HEK293T (cell line): ENCODE results near the gene CUEDC1.

ENCODE experiments used
- CTCF ChIA-PET: fragments of 350-600 bp; formaldehyde crosslinking; extraction: SDS; loops from one replicate; lab custom pipeline; 2021; ENCODE audit warnings: antibody characterized with exemption, inconsistent platforms; lab: Yijun Ruan, JAX
- POLR2A ChIA-PET: fragments of 350-600 bp; formaldehyde crosslinking; extraction: SDS; loops from one replicate; lab custom pipeline; 2020; ENCODE audit warnings: antibody characterized with exemption, inconsistent platforms; lab: Yijun Ruan, JAX
- DNase-seq: peaks from one replicate; pipeline ENCODE4 v3.0.0; 2012; ENCODE audit warnings: mixed read lengths; ENCODE audit errors: extremely low spot score
- ARNT ChIP-seq: fragments of 450-650 bp; IDR thresholded peaks from 2 replicates; pipeline ENCODE4 v1.6.1; 2017; ENCODE audit warnings: mild to moderate bottlenecking
- BHLHE40 ChIP-seq: fragments of 450-650 bp; IDR thresholded peaks from 2 replicates; pipeline ENCODE4 v1.6.1; 2016; ENCODE audit warnings: mild to moderate bottlenecking, moderate library complexity, borderline replicate concordance
- CTBP1 ChIP-seq: fragments of 450-650 bp; IDR thresholded peaks from 2 replicates; pipeline ENCODE4 v1.6.1; 2016; ENCODE audit warnings: borderline replicate concordance
- ELF4 ChIP-seq: fragments of 450-650 bp; IDR thresholded peaks from 2 replicates; pipeline ENCODE4 v1.6.1; 2017; ENCODE audit warnings: antibody characterized with exemption
- FOXA1 ChIP-seq: fragments of 450-650 bp; IDR thresholded peaks from 2 replicates; pipeline ENCODE4 v1.6.1; 2016; ENCODE audit warnings: mild to moderate bottlenecking
- FOXK2 ChIP-seq: fragments of 450-650 bp; IDR thresholded peaks from 2 replicates; pipeline ENCODE4 v1.6.1; 2016; ENCODE audit warnings: mild to moderate bottlenecking
- FOXM1 ChIP-seq: fragments of 450-650 bp; IDR thresholded peaks from 2 replicates; pipeline ENCODE4 v1.6.1; 2017; ENCODE audit warnings: mild to moderate bottlenecking, borderline replicate concordance
- HDGF ChIP-seq: fragments of 450-650 bp; IDR thresholded peaks from 2 replicates; pipeline ENCODE4 v1.6.1; 2017; ENCODE audit warnings: antibody characterized with exemption, borderline replicate concordance
- L3MBTL2 ChIP-seq: fragments of 450-650 bp; conservative IDR thresholded peaks from 2 replicates; pipeline ENCODE4 v1.6.1; 2016; ENCODE audit warnings: mild to moderate bottlenecking
- LEF1 ChIP-seq: fragments of 450-650 bp; IDR thresholded peaks from 2 replicates; pipeline ENCODE4 v1.6.1; 2017; ENCODE audit warnings: mild to moderate bottlenecking, borderline replicate concordance
- NFRKB ChIP-seq: fragments of 450-650 bp; IDR thresholded peaks from 2 replicates; pipeline ENCODE4 v1.6.1; 2016; ENCODE audit warnings: mild to moderate bottlenecking, moderate library complexity
- PKNOX1 ChIP-seq: fragments of 450-650 bp; IDR thresholded peaks from 2 replicates; pipeline ENCODE4 v1.6.1; 2016
- SP1 ChIP-seq: fragments of 450-650 bp; IDR thresholded peaks from 2 replicates; pipeline ENCODE4 v1.6.1; 2017
- SUZ12 ChIP-seq: fragments of 450-650 bp; IDR thresholded peaks from 2 replicates; pipeline ENCODE4 v1.6.1; 2016; ENCODE audit warnings: mild to moderate bottlenecking
- TARDBP ChIP-seq: fragments of 450-650 bp; IDR thresholded peaks from 2 replicates; pipeline ENCODE4 v1.6.1; 2016
- ZNF384 ChIP-seq: fragments of 450-650 bp; IDR thresholded peaks from 2 replicates; pipeline ENCODE4 v1.6.1; 2016

The CUEDC1 gene

GRCh38 chr17:57835333-57835900 is 119.8 kb downstream of the CUEDC1 start:
- ChIA-PET POLR2A (interaction anchor here (2.0 kb wide), 1 partner anchor 14 kb away, joined by 6 read pairs; the partner anchor contains the start of gene MRPS23), CTCF (interaction anchor here (3.3 kb wide), 1 partner anchor 52 kb away, joined by 19 read pairs; no protein-coding TSS in a partner anchor)
- DNase-seq = no peak
- no peak for TF ChIP-seq PKNOX1

- POLR2A ChIA-PET = interaction anchor here (2.0 kb wide), 1 partner anchor 15 kb away, joined by 6 read pairs; the partner anchor contains the start of gene MRPS23
- TF ChIP-seq FOXK2 = no peak
- no peak for TF ChIP-seq NFRKB
- no peak for TF ChIP-seq LEF1
- TF ChIP-seq SP1 = no peak
- TF ChIP-seq PKNOX1 = no peak
- TF ChIP-seq BHLHE40 = no peak
- TF ChIP-seq ELF4 = no peak
- no peak for TF ChIP-seq FOXM1
- no peak for TF ChIP-seq TARDBP
- no peak for TF ChIP-seq L3MBTL2
- no peak for TF ChIP-seq SUZ12
- no peak for TF ChIP-seq ARNT
- no peak for TF ChIP-seq CTBP1
- no peak for TF ChIP-seq HDGF
- no peak for TF ChIP-seq ZNF384
- CTCF ChIA-PET = interaction anchor here (0.7 to 3.3 kb wide), 16 partner anchors 11 to 701 kb away, joined by 3 to 33 read pairs (median 5); partner anchors contain the start of gene MRPS23
- no peak for DNase-seq
Observed at GRCh38 chr17:57834146-57834741, 121.0 kb downstream of the CUEDC1 start.

- TF ChIP-seq LEF1 = no peak
- TF ChIP-seq FOXK2 = no peak
- no peak for TF ChIP-seq ZNF384
- no peak for TF ChIP-seq ARNT
- no peak for TF ChIP-seq PKNOX1
- TF ChIP-seq L3MBTL2 = no peak
- no peak for TF ChIP-seq SP1
- no peak for TF ChIP-seq NFRKB
- no peak for TF ChIP-seq ELF4
- no peak for TF ChIP-seq FOXA1
- no peak for TF ChIP-seq CTBP1
- no peak for TF ChIP-seq SUZ12
- TF ChIP-seq TARDBP = no peak
- no peak for TF ChIP-seq FOXM1
- no peak for TF ChIP-seq BHLHE40
- TF ChIP-seq HDGF = no peak
- ChIA-PET POLR2A (interaction anchor here (1.5 to 2.0 kb wide), 2 partner anchors 16 to 174 kb away, joined by 5 to 6 read pairs; partner anchors contain the start of genes MRPS23 and SRSF1), CTCF (interaction anchor here (0.5 to 3.3 kb wide), 34 partner anchors 11 to 1018 kb away, joined by 3 to 33 read pairs (median 3); partner anchors contain the start of gene MRPS23)
- peak; percentile 72 for DNase-seq
Observed at GRCh38 chr17:57833179-57833939, 121.9 kb downstream of the CUEDC1 start.

GRCh38 chr17:57832314-57833178 is 122.7 kb downstream of the CUEDC1 start:
- CTCF ChIA-PET = interaction anchor here (0.5 to 3.3 kb wide), 27 partner anchors 10 to 1017 kb away, joined by 3 to 33 read pairs (median 3); no protein-coding TSS in a partner anchor
- POLR2A ChIA-PET = interaction anchor here (1.5 kb wide), 1 partner anchor 175 kb away, joined by 5 read pairs; the partner anchor contains the start of gene SRSF1
- TF ChIP-seq ELF4 (no peak), SUZ12 (no peak), CTBP1 (no peak), HDGF (no peak)
- no peak for DNase-seq

- POLR2A ChIA-PET = no interaction called here
- no peak for DNase-seq
- CTCF ChIA-PET = interaction anchor here (3.1 kb wide), 1 partner anchor 9 kb away, joined by 33 read pairs; no protein-coding TSS in a partner anchor
- TF ChIP-seq HDGF (no peak), CTBP1 (no peak), SP1 (no peak), ZNF384 (no peak), ELF4 (no peak), FOXK2 (no peak), FOXM1 (no peak), TARDBP (no peak)
Observed at GRCh38 chr17:57830880-57831279, 124.3 kb downstream of the CUEDC1 start.
